Activated naive CD8-positive, alpha-beta T cell treated with anti-CD3 and anti-CD28 coated beads, Interleukin-2, amount 50 U/mL, for 24 hours (primary cell): ENCODE data around the gene APOL3.
A peak's percentile ranks its signal among the peaks of the same experiment; 100 is the strongest.
"Not testable (repeated sequence)": the region's sequence is repeated elsewhere in the genome, so short reads cannot be mapped to it uniquely, and the experiment has no call there.

ENCODE experiments used
- ATAC-seq: fragments of 150-1000 bp; cut with Tn5 transposase; one replicate; pipeline ENCODE4 v1.10.0; 2021
- DNase-seq: peaks from one replicate; pipeline ENCODE4 v3.0.0; 2021
- H3K27ac Mint-ChIP-seq: one replicate; pipeline ENCODE4 v1.8.0; 2021; ENCODE audit warnings: mild to moderate bottlenecking, mixed read lengths
- H3K27me3 Mint-ChIP-seq: one replicate; pipeline ENCODE4 v1.8.0; 2021; ENCODE audit warnings: mixed read lengths
- H3K36me3 Mint-ChIP-seq: one replicate; pipeline ENCODE4 v1.8.0; 2021; ENCODE audit warnings: low read depth, mixed read lengths
- H3K4me1 Mint-ChIP-seq: one replicate; pipeline ENCODE4 v1.8.0; 2021; ENCODE audit warnings: mixed read lengths
- H3K4me3 Mint-ChIP-seq: one replicate; pipeline ENCODE4 v1.8.0; 2021; ENCODE audit warnings: mild to moderate bottlenecking, moderate library complexity, mixed read lengths
- H3K9me3 Mint-ChIP-seq: one replicate; pipeline ENCODE4 v1.8.0; 2021; ENCODE audit warnings: mixed read lengths

Gene APOL3

DNA sequence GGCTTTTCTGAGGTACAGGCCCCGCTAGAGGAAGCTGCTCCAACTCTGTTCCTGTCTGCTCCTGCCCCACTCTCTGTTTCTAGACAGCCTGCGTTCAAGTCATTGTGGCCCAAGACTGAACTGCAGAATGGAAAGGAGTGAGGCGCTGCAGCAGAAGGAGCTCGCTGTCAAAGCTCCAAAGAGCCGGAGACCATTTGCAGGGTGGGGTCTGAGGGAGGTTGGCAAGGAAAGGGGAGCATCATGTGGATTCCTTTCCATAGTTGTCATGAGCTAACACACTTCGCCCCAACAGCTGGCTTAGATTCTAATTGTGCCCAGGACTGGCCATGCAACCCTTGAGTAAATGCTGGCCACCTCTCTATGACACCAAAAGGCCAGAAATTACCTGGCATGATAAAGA, 22.3 kb upstream of the APOL3 start:
- no peak overlapping the region for H3K4me3 Mint-ChIP-seq

DNA sequence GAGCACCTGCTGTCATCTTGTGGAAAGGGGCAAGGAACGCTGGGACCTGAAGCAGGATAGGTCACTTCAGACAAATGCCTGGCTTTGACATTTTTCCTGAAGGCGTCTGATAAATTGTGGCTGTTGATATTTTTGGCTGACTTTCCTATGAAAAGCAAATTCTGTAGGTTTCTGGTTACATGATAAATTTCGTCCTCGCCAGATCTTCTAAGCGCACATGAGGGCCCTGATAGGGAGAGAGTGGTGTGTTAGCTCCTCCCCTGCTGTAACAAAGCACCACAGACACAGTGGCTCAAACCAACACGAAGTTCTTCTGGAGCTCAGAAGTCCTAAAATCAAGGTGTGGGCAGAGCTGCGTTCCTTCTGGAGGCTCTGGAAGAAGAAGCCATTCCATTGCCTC, 21.5 kb upstream of the APOL3 start:
- H3K4me3 Mint-ChIP-seq = no peak overlapping the region

More for the DNA sequence above, 22.3 kb upstream of the APOL3 start:
- Mint-ChIP-seq H3K4me1 (peaks cover 3% of the 10 kb centered on the region), H3K27ac (no peak overlapping the region), H3K27me3 (no peaks in the 10 kb centered on the region), H3K36me3 (no peaks in the 10 kb centered on the region), H3K9me3 (no peaks in the 10 kb centered on the region)
- DNase-seq = no peak
- no peak for ATAC-seq

GRCh38 chr22:36180928-36181327, 20.4 kb upstream of the APOL3 start:
- Mint-ChIP-seq H3K36me3 (no peaks in the 10 kb centered on the region), H3K27ac (no peak overlapping the region), H3K27me3 (no peaks in the 10 kb centered on the region), H3K4me1 (peaks cover 3% of the 10 kb centered on the region), H3K4me3 (no peak overlapping the region), H3K9me3 (no peaks in the 10 kb centered on the region)
- ATAC-seq = no peak
- no peak for DNase-seq

More for the DNA sequence above, 21.5 kb upstream of the APOL3 start:
- Mint-ChIP-seq H3K27me3 (no peaks in the 10 kb centered on the region), H3K27ac (no peak overlapping the region), H3K36me3 (no peaks in the 10 kb centered on the region), H3K4me1 (peaks cover 3% of the 10 kb centered on the region), H3K9me3 (no peaks in the 10 kb centered on the region)
- DNase-seq (no peak), ATAC-seq (no peak)

GRCh38 chr22:36180038-36180880, 19.7 kb upstream of the APOL3 start:
- Mint-ChIP-seq H3K27me3 (no peaks in the 10 kb centered on the region), H3K36me3 (no peaks in the 10 kb centered on the region), H3K27ac (no peak overlapping the region), H3K4me3 (no peak overlapping the region), H3K9me3 (no peaks in the 10 kb centered on the region), H3K4me1 (peaks cover 3% of the 10 kb centered on the region)
- DNase-seq (peak; percentile 90), ATAC-seq (peak; percentile 92)

GRCh38 chr22:36177160-36177559, 16.6 kb upstream of the APOL3 start:
- no peak for DNase-seq
- Mint-ChIP-seq H3K27me3 (no peaks in the 10 kb centered on the region), H3K36me3 (no peaks in the 10 kb centered on the region), H3K9me3 (no peaks in the 10 kb centered on the region), H3K4me1 (peaks cover 3% of the 10 kb centered on the region), H3K27ac (no peak overlapping the region), H3K4me3 (no peak overlapping the region)
- peak; percentile 8 for ATAC-seq

DNA sequence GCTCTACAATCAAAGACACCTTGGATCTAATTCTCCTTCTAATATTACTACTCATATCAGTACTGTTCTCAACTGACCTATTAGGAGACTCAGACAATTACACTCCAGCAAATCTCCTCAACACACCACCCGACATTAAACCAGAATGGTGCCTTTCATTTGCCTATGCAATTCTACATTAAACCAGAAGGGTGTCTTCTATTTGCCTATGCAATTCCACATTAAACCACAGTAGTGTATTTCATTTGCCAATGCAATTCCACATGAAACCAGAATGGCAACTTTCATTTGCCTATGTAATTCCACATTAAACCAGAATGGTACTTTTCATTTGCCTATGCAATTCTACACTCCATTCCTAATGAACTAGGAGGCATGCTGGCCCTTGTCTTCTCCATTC, 15.3 kb upstream of the APOL3 start:
- Mint-ChIP-seq H3K27ac (no peak overlapping the region), H3K27me3 (no peaks in the 10 kb centered on the region), H3K4me1 (peaks cover 3% of the 10 kb centered on the region), H3K4me3 (no peak overlapping the region), H3K9me3 (no peaks in the 10 kb centered on the region), H3K36me3 (no peaks in the 10 kb centered on the region)
- ATAC-seq (no peak), DNase-seq (no peak)

- peaks cover 5% of the 10 kb centered on the region for H3K36me3 Mint-ChIP-seq
- peaks cover 2% of the 10 kb centered on the region for H3K4me1 Mint-ChIP-seq
- ATAC-seq (no peak), DNase-seq (no peak)
- peaks cover 9% of the 10 kb centered on the region for H3K9me3 Mint-ChIP-seq
- no peak overlapping the region for H3K4me3 Mint-ChIP-seq
- H3K27me3 Mint-ChIP-seq = no peaks in the 10 kb centered on the region
- H3K27ac Mint-ChIP-seq = no peak overlapping the region
These were observed 11.4 kb upstream of the APOL3 start for GRCh38 chr22:36171941-36172340.

DNA sequence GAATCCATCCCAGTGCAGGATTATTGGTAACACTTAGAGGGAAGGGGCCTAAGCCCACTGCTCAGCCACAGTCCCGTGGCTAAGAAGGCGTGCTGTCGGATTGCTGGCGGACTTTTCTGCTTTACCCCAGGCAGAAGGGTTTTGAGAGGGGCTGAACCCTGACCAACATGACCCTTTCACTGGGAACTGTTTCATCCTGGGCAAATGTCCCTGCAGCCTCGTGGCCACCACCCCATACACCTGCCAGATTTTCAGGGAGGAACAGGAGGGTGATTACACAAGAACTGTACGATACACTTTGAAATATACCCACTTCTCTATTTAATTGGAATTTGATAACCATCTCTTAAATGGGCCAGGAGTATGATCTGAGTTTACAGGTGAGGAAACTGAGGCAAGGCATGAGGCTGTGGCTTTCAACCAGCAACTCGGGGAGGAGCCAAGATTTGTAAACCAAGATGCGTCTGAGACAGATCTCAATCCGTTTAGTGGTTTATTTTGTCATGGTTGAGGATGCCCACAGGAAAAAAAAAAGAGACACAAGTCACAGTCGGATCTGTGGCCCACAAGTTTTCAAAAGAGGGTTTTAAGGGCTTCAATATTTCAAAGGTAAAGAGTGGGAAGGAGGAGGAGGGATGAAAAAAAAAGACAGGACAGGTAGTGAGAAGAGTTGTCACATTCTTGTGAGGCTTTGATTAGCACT, 6.1 kb upstream of the APOL3 start:
- ATAC-seq (no peak), DNase-seq (no peak)
- peaks cover 5% of the 10 kb centered on the region for H3K36me3 Mint-ChIP-seq
- no peaks in the 10 kb centered on the region for H3K27me3 Mint-ChIP-seq
- H3K9me3 Mint-ChIP-seq = peaks cover 9% of the 10 kb centered on the region
- no peak overlapping the region for H3K4me3 Mint-ChIP-seq
- H3K27ac Mint-ChIP-seq = no peak overlapping the region
- peaks cover 53% of the 10 kb centered on the region for H3K4me1 Mint-ChIP-seq

DNA sequence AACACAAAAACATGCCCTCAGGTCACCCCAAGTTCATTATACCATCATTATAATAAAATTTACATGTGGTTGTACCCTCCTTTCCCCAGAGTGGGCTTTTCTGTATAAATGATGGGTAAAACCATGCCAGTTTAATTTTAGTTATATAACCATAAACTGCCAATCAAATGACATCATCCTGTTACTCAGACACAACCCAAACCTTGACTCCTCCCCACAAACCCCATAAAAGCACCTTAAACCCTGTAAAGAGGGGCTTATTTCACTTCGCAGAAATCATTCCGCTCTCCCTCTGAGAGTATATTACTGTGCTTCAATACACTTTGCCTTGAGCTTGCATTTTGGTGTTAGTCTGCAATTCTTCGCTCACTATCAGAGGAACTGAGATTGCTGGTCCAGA, 5.5 kb upstream of the APOL3 start:
- ATAC-seq = no peak
- Mint-ChIP-seq H3K27me3 (no peaks in the 10 kb centered on the region), H3K9me3 (peaks cover 9% of the 10 kb centered on the region), H3K36me3 (peaks cover 5% of the 10 kb centered on the region), H3K4me1 (peaks cover 59% of the 10 kb centered on the region), H3K4me3 (no peak overlapping the region), H3K27ac (no peak overlapping the region)
- DNase-seq = no peak

DNA sequence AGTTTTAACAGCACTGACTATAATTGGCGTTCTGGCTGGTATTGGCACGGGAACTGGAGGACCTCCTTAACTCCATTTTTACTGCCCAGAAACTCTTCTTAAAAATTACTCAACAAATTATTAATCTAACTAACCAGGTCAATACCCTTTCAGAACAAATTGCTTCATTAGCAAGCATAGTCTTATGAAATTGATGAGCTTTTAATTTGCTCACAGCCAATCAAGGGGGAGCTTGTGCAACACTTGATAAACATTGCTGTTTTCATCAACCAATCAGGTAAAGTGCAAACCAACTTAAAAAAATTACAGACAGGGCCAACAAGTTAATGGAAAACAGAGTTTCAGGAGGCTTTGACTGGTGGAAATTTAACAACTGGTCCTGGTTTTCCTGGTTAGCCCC, 4.6 kb upstream of the APOL3 start:
- Mint-ChIP-seq H3K4me1 (peaks cover 69% of the 10 kb centered on the region), H3K4me3 (no peak overlapping the region), H3K36me3 (peaks cover 5% of the 10 kb centered on the region), H3K27ac (no peak overlapping the region), H3K27me3 (no peaks in the 10 kb centered on the region), H3K9me3 (peaks cover 9% of the 10 kb centered on the region)
- ATAC-seq (no peak), DNase-seq (no peak)

GRCh38 chr22:36164621-36165020, 4.1 kb upstream of the APOL3 start:
- Mint-ChIP-seq H3K27ac (no peak overlapping the region), H3K27me3 (no peaks in the 10 kb centered on the region), H3K36me3 (peaks cover 5% of the 10 kb centered on the region), H3K4me3 (no peak overlapping the region), H3K4me1 (peaks cover 74% of the 10 kb centered on the region), H3K9me3 (peaks cover 9% of the 10 kb centered on the region)
- ATAC-seq (no peak), DNase-seq (no peak)

- H3K4me1 Mint-ChIP-seq = peaks cover 85% of the 10 kb centered on the region
- peak overlapping the region; percentile 16 for H3K4me3 Mint-ChIP-seq
- no peaks in the 10 kb centered on the region for H3K27me3 Mint-ChIP-seq
- no peak for ATAC-seq
- no peak for DNase-seq
- H3K36me3 Mint-ChIP-seq = no peaks in the 10 kb centered on the region
- H3K9me3 Mint-ChIP-seq = peaks cover 1% of the 10 kb centered on the region
- H3K27ac Mint-ChIP-seq = peak overlapping the region; percentile 46
These were observed 2.9 kb upstream of the APOL3 start for GRCh38 chr22:36163497-36163896.

DNA sequence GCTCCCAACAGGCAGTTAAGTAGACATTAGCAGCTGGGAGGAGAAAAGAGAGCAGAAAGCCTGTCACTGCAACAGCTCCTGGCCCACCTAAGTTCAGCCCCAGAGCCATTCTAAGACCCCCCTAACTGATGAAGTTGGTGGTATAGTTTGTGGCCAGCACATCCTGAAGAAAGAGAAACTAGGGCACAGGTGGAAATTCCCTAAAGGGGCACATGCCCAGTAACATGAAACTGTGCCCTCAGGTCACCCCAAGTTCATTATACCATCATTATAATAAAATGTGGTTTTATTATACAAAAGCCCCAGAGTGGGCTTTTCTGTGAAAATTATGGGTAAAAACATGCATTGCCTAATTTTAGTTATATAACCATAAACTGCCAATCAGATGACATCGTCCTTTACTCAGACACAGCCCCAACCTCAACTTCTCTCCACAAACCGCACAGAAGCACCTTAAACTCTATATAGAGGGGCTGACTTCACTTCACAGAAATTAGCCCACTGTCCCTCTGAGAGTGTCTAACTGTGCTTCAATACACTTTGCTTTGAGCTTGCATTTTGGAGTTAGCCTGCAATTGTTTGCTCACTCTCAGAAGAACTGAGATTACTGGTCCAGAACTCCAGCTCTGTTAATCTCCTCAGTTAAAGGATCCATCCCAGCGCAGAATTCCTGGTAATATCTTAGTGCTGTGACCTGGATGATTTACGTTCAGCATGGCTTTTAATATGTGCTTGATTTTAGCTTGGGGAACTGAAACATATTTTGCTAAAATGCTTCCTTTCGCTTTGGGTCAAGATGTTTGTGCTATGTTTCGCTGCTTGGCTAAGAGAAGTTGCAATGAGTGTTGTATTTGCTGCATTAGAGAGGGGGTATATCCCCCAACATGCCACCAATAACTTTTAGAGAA, 1.8 kb upstream of the APOL3 start:
- no peaks in the 10 kb centered on the region for H3K27me3 Mint-ChIP-seq

GRCh38 chr22:36161793-36162126, 1.2 kb upstream of the APOL3 start:
- Mint-ChIP-seq H3K4me1 (peaks cover 96% of the 10 kb centered on the region), H3K27ac (peak overlapping the region; percentile 82), H3K4me3 (peak overlapping the region; percentile 41)
- DNase-seq (peak; percentile 20), ATAC-seq (peak; percentile 2)
- not testable (repeated sequence) for H3K9me3 Mint-ChIP-seq, H3K27me3 Mint-ChIP-seq, H3K36me3 Mint-ChIP-seq

More for the DNA sequence above, 1.8 kb upstream of the APOL3 start:
- H3K9me3 Mint-ChIP-seq = no peaks in the 10 kb centered on the region
- DNase-seq (peak; percentile 33), ATAC-seq (peak; percentile 67)
- H3K27ac Mint-ChIP-seq = peak overlapping the region; percentile 82
- no peaks in the 10 kb centered on the region for H3K36me3 Mint-ChIP-seq
- H3K4me3 Mint-ChIP-seq = peak overlapping the region; percentile 41
- H3K4me1 Mint-ChIP-seq = peaks cover 95% of the 10 kb centered on the region
